WI38 (cell line): ENCODE measurements around the gene DNAI4.

Experiments
- H3K4me3 ChIP-seq: 2 replicates; pipeline ENCODE4 v1.5.1; 2011; ENCODE audit warnings: low read depth, mild to moderate bottlenecking, control low read depth, low read length
- TF ChIP-seq, protein P1 (sequence below): IDR thresholded peaks from 2 replicates; pipeline ENCODE4 v1.5.1; 2012; ENCODE audit warnings: low read depth, mild to moderate bottlenecking, control low read depth, low read length

DNAI4 gene

GRCh38 chr1:66777831-66778230, 146.8 kb downstream of the DNAI4 start:
- TF ChIP-seq, protein P1, sequence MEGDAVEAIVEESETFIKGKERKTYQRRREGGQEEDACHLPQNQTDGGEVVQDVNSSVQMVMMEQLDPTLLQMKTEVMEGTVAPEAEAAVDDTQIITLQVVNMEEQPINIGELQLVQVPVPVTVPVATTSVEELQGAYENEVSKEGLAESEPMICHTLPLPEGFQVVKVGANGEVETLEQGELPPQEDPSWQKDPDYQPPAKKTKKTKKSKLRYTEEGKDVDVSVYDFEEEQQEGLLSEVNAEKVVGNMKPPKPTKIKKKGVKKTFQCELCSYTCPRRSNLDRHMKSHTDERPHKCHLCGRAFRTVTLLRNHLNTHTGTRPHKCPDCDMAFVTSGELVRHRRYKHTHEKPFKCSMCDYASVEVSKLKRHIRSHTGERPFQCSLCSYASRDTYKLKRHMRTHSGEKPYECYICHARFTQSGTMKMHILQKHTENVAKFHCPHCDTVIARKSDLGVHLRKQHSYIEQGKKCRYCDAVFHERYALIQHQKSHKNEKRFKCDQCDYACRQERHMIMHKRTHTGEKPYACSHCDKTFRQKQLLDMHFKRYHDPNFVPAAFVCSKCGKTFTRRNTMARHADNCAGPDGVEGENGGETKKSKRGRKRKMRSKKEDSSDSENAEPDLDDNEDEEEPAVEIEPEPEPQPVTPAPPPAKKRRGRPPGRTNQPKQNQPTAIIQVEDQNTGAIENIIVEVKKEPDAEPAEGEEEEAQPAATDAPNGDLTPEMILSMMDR, result no peak
- no peak overlapping the region for H3K4me3 ChIP-seq

- H3K4me3 ChIP-seq, result no peak overlapping the region
- TF ChIP-seq, protein P1, result no peak
These were observed 149.0 kb downstream of the DNAI4 start for GRCh38 chr1:66775646-66776045.

GRCh38 chr1:66774438-66774837, 150.2 kb downstream of the DNAI4 start:
- H3K4me3 ChIP-seq, result no peak overlapping the region
- TF ChIP-seq, protein P1, result no peak

GRCh38 chr1:66773227-66773626, 151.4 kb downstream of the DNAI4 start:
- TF ChIP-seq, protein P1, result no peak
- H3K4me3 ChIP-seq, result no peak overlapping the region

GRCh38 chr1:66770694-66771093, 154.0 kb downstream of the DNAI4 start:
- H3K4me3 ChIP-seq, result no peak overlapping the region
- TF ChIP-seq, protein P1, result no peak

DNA sequence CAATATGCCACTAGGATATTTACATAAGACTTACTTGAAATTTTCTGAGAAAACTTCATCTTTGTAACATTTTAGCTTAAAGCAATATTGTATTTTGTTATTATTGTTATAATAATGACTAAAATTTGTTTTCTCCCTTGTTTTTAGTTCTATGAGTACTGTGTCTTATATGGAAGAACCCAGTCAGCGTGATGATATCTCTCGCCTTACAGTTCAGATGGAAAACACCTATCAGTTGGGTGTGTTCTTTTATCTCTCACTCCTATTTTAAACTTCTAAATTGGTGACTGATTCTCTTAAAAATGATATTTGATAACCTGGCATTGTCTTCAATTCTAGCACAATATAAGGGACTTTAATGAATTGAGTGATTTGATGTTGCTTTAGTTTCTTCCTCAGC, 154.4 kb downstream of the DNAI4 start:
- H3K4me3 ChIP-seq, result no peak overlapping the region
- TF ChIP-seq, protein P1, result no peak

GRCh38 chr1:66769512-66770229, 155.0 kb downstream of the DNAI4 start:
- TF ChIP-seq, protein P1, result no peak
- peak overlapping the region; percentile 15; the same call in 1 of the 2 replicates for H3K4me3 ChIP-seq
